ENCODE measurements around the gene FAM98C.

Gene FAM98C

DNA sequence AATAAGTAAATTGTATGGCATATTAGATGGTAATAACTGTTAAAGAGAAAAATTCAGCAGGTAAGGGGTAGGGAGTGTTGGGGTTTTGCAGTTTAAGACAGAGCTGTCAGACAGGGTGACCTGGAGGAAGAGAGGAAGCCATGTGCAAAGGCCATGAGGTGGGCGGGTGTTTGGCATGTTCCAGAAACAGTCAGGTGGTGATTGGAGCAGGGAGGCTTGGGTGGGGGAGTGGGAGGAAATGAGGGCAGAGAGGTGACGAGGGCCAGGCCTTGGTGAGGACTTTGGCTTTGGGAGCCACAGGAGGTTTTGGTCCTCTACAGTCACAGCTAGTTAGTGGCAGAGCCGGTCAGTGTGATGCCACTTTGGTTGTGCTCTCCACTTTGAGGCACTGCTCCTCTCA, 50.7 kb downstream of the FAM98C start:
- no peak for DNase-seq (ENCODE audit: low read depth, low spot score)

DNA sequence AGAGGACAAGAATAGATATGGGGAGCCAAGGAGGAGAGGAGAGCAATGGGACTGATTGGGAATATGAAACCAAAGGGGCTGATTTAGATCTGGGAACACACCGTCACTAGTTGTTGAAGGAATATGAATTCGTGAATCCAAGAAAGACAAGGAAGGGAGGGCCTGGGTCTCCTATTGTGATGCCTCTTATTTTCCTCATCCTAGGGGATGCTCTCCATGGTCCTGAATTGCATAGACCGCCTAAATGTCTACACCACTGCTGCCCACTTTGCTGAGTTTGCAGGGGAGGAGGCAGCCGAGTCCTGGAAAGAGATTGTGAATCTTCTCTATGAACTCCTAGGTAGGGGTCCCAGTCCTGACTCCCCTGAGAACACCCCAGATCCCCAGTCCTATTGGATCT, 52.1 kb downstream of the FAM98C start:
- DNase-seq (ENCODE audit: low read depth, low spot score) = no peak

GRCh38 chr19:38457202-38457601, 54.3 kb downstream of the FAM98C start:
- no peak for DNase-seq (ENCODE audit: low read depth, low spot score)

DNA sequence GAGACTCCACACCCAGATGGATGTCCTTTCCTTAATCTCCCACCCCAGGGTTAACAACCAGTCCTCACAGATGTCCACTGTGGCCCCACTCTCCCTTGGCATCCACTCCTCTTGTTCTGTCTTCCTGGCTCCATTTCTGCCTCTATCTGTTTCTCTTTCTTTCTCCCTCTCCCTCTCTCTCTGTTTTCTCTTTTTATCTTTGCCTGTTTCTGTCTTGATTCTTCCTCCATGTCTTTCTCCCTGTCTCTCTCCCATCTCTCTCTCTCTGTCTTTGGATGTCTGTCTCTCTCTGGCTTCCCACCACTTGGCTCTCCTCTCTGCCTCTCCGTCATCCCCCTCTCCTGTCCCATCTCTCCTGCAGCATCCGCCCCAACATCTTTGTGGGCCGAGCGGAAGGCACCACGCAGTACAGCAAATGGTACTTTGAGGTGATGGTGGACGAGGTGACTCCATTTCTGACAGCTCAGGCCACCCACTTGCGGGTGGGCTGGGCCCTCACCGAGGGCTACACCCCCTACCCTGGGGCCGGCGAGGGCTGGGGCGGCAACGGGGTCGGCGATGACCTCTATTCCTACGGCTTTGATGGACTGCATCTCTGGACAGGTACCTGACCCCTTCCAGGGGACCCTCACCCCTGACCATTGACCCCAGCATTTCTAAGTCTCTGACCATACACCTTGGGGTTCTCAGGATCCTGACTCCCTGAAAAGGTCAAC, 55.0 kb downstream of the FAM98C start:
- no peak for DNase-seq (ENCODE audit: low read depth, low spot score)
